GM19193 (cell line): Measurements from ENCODE around the gene CAPN7.

Experiments
- POLR2A ChIP-seq: IDR thresholded peaks from 4 replicates; pipeline ENCODE4 v1.6.1; 2011; ENCODE audit not compliant: insufficient read depth, insufficient read length; ENCODE audit errors: extremely low read depth

CAPN7 gene

DNA sequence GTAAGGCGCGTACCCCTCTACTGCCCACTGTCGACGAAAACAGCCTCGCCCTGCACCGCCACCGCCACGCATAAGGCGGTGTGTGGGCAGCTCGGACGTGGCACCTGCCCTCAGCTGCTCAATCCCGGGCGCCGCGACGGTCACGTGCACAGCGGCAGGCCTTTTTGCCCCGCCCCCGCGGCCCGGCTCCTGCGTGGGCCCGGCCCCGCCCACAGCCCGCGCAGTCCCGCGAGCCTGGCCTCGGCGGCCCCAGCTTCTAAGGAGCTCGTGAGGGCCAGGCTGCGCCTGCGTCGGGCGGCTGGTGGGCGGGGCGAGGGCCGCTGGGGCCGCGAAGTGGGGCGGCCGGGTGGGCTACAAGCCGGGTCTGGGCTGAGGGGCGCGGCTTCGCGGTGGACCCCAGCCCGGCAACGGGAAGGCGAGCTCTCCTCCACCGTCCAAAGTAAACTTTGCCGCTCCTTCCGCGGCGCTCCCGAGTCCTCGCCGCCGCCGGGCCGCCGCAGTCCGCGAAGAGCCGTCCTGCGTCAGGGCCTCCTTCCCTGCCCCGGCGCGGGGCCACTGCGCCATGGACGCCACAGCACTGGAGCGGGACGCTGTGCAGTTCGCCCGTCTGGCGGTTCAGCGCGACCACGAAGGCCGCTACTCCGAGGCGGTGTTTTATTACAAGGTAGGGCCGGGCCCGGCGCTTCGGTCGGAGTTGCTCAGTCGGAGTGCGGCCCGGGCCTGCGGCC is at the start of gene CAPN7:
Gene CAPN7 (plus strand): TSS at position 313 of the 728 bp plus-strand sequence. CDS start 250 bp downstream, at position 563.
- TF ChIP-seq POLR2A, result peak; percentile 85

DNA sequence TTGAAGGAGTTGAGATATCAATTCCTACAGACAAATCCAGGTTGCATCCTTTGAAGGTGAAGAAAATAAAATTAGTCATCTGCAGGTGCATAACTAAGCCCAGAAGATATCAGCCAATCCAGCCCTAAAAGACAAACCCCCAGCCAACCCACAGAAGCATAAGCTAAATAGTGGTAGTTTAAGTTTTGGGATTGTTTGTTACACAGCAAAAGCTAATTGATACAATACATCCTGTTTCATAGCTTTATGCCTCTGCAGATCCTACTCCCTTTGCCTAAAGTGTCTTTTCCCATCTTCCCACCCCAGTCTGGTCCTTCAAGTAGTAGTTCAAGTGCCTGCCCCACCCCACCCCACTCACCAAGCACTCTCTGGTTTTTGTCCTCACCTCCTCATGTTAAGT is 48.6 kb upstream of the CAPN7 start:
- no peak for TF ChIP-seq POLR2A

DNA sequence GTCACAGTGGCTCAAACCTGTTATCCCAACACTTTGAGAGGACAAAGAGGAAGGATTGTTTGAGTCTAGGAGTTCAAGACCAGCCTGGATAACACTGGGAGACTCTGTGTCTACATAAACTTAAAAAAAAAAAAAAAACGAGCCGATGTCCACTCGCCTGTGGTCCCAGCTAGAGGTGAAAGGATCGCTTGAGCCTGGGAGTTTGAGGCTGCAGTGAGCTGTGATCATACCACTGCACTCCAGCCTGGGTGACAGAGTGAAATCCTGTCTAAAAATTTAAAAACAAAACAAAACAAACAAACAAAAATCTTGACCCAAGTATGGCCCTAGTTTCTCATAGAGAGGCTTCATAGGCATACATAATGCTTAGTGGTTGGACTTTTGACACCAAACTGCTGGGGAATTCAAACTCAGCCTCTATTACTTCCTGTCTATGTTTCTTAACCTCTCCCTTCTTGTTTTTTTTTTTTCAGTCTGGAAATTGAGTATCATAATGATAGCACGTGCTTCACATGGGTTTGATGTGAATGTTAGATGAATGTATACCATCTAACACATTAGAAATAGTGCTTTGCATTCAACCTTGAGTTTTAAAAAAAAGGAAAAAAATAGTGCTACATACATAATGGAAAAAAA is 46.4 kb upstream of the CAPN7 start:
- TF ChIP-seq POLR2A, result no peak

DNA sequence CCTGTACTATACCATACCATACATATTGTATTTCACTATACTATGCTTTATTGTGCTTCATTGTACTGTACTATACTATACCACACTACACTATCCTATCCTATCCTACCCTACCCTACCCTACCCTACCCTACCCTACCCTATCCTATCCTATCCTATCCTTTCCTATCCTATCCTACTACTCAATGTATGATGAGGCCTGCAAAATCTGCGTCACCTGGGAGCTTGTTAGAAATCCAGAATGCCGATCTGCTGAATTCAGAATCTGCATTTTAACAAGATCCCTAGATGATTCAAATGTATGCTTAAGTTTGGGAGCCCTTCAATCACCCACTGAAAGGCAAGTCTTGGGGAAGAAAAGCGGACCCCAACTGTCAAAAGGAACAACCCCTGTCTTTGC is 45.4 kb upstream of the CAPN7 start:
- no peak for TF ChIP-seq POLR2A

- no peak for TF ChIP-seq POLR2A
These were observed 44.9 kb upstream of the CAPN7 start for GRCh38 chr3:15161133-15161532.

DNA sequence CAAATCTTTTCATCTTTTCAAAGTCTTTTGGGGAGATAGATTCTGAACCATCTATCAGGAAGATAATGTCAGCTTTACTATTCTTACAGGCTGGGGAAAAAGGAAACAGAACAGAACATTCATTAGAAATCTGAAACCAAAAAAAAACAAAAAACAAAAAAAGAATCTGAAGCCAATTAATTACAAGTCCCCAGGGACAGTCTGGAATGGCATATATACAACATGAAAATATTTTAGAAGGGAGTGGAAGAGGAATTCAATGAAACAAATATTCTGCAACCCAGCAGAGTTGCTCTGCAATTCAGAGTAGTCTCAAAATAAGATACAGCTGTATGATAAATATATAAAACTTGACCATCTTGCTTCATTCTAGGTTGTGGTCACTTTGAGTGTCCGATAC is 41.7 kb upstream of the CAPN7 start:
- TF ChIP-seq POLR2A, result no peak

DNA sequence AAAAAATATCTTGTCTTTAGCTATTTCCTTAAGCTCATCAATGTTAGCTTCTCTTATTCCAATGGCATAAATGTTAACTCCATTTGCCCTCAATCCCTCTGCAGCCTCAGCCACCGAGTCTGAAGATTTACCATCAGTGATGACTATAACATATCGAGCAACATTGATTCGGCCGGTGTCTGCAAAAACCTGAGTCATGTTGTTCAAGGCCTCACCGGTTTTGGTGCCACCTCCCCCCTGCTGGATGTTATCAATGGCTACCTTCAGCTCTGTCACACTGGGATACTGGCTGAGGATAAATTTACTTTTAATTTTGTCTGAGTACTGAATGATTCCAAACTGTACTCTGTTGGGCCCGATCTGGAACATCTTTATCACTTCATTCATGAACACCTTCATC is 41.0 kb upstream of the CAPN7 start:
- no peak for TF ChIP-seq POLR2A

DNA sequence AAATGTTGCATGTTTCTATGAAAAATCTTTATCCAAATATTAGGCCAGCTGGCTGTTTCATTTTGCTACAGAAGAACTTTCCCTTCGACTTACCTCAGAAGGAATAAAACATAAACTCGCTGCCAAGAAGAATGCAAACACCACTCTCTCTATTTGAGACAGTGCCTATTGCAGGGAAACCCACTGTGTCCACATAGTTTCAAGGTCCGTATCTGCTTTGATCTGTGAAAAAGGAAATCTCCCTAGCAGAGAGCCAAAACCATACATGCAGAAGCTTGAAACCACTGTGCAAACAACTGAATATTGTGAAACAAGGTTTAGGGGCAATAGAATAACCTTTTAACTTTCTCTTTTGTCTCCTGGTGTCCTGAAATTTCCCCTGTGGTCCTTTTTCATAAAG is 35.0 kb upstream of the CAPN7 start:
- no peak for TF ChIP-seq POLR2A

GRCh38 chr3:15172806-15173205 is 33.2 kb upstream of the CAPN7 start:
- TF ChIP-seq POLR2A, result no peak

- no peak for TF ChIP-seq POLR2A
These were observed 31.1 kb upstream of the CAPN7 start for GRCh38 chr3:15174953-15175352.

- no peak for TF ChIP-seq POLR2A
These were observed 30.4 kb upstream of the CAPN7 start for GRCh38 chr3:15175605-15176004.

GRCh38 chr3:15180042-15180611 is 25.9 kb upstream of the CAPN7 start:
- TF ChIP-seq POLR2A, result no peak

GRCh38 chr3:15181511-15181910 is 24.5 kb upstream of the CAPN7 start:
- TF ChIP-seq POLR2A, result no peak

GRCh38 chr3:15181963-15182362 is 24.1 kb upstream of the CAPN7 start:
- TF ChIP-seq POLR2A, result no peak

GRCh38 chr3:15183011-15183410 is 23.0 kb upstream of the CAPN7 start:
- TF ChIP-seq POLR2A, result no peak

DNA sequence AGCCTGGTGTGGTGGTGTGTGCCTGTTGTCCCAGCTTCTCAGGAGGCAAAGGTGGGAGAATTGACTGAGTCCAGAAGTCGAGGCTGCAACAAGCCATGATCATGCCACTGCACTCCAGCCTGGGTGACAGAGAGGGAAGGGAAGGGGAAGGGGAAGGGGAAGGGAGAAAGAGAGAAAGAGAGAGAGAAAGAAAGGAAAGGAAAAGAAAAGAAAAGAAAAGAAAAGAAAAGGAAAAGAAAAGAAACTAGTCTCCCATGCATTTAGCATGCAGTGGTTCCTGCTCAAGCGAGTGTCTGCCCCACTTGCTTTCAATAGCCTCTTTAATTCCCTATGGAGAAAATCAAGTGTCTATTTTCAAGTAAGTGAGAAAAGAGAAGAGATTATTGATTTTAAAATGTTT is 20.6 kb upstream of the CAPN7 start:
- no peak for TF ChIP-seq POLR2A
